ENCODE data around the gene ERF.
"Not testable (repeated sequence)": the region's sequence is repeated elsewhere in the genome, so short reads cannot be mapped to it uniquely, and the experiment has no call there.

ERF gene

GRCh38 chr19:42275103-42275502 lies 20.2 kb upstream of the ERF start:
- no peak for DNase-seq (ENCODE audit: low read depth)

- no peak for DNase-seq (ENCODE audit: low read depth)
Observed at GRCh38 chr19:42274065-42274682, 19.2 kb upstream of the ERF start.

GRCh38 chr19:42273407-42274064 lies 18.6 kb upstream of the ERF start:
- DNase-seq (ENCODE audit: low read depth) = no peak

- DNase-seq (ENCODE audit: low read depth) = no peak
Observed at GRCh38 chr19:42272989-42273406, 18.1 kb upstream of the ERF start.

GRCh38 chr19:42272535-42272897 lies 17.6 kb upstream of the ERF start:
- no peak for DNase-seq (ENCODE audit: low read depth)

GRCh38 chr19:42271861-42272534 lies 17.1 kb upstream of the ERF start:
- no peak for DNase-seq (ENCODE audit: low read depth)

GRCh38 chr19:42271045-42271419 lies 16.1 kb upstream of the ERF start:
- DNase-seq (ENCODE audit: low read depth) = no peak

- no peak for DNase-seq (ENCODE audit: low read depth)
Observed at GRCh38 chr19:42270346-42271044, 15.6 kb upstream of the ERF start.

GRCh38 chr19:42269478-42270345 lies 14.8 kb upstream of the ERF start:
- no peak for DNase-seq (ENCODE audit: low read depth)

GRCh38 chr19:42268704-42269477 lies 14.0 kb upstream of the ERF start, which contains the start of gene CIC:
Gene CIC (plus strand): TSS chr19:42269252. CDS start chr19:42271784, 2,532 bp downstream.
- peak; percentile 98 for DNase-seq (ENCODE audit: low read depth)

- peak; percentile 93 for DNase-seq (ENCODE audit: low read depth)
Observed at GRCh38 chr19:42268142-42268703, 13.3 kb upstream of the ERF start.

GRCh38 chr19:42267644-42268141 lies 12.8 kb upstream of the ERF start:
- no peak for DNase-seq (ENCODE audit: low read depth)

- not testable (repeated sequence) for DNase-seq (ENCODE audit: low read depth)
Observed at GRCh38 chr19:42266928-42267603, 12.1 kb upstream of the ERF start.

GRCh38 chr19:42266105-42266504 lies 11.2 kb upstream of the ERF start:
- DNase-seq (ENCODE audit: low read depth) = not testable (repeated sequence)

GRCh38 chr19:42261763-42262162 lies 6.8 kb upstream of the ERF start:
- no peak for DNase-seq (ENCODE audit: low read depth)

- DNase-seq (ENCODE audit: low read depth) = not testable (repeated sequence)
Observed at GRCh38 chr19:42257842-42258241, 2.9 kb upstream of the ERF start.

GRCh38 chr19:42255766-42256745 lies 1.1 kb upstream of the ERF start:
- DNase-seq (ENCODE audit: low read depth) = no peak

- DNase-seq (ENCODE audit: low read depth) = peak; percentile 44
Observed at GRCh38 chr19:42254089-42254849, 659 bp downstream of the ERF start.
